Measurements from ENCODE around the gene ROBO1. TPM values are rescaled to one million over a fixed set of nuclear protein-coding genes. Genes with fewer than 3 reads are reported as not detected.

Gene ROBO1
- total and polyA plus RNA-seq, 2 of the 13 experiments (the other 11 are each of a cell fraction or from before 2014, with no cell fraction given): 52.2 to 71.0 TPM

DNA sequence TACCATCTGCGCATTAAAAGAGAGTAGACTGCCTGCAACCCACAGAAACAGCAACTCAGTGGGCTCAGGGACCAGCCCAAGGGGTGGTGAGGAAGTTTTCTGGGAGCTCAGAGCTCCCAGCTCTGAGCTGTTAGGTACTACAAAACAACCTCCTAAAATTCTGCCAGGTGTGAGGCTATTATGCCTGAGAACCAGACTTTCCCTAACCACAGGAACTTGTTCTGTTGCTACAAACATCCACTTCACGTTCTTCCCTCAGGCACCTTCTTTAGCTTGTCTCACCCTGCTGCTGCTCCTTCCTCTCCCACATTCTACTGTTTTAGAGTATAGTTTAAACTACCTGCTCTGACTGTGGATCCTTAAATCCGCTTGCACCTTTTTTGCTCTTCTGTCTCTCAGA is 399.4 kb downstream of the ROBO1 start:
- in situ Hi-C loops (cut with HindIII; ENCODE audit: extremely low pct_ligation_motif_present, low pct_unique_long_range_greater_than_20kb): loop anchor here (10.0 to 25.0 kb wide), 2 partner anchors 284 to 706 kb away; no protein-coding TSS in a partner anchor
- no peaks in the 10 kb centered on the region for H4K20me1 ChIP-seq (ENCODE audit: insufficient read depth, low read length)
- H3K4me1 ChIP-seq (ENCODE audit: insufficient read depth, low read length): no peaks in the 10 kb centered on the region
- POLR2A ChIA-PET: no interaction called here
- WGBS (ENCODE audit: low lambda C conversion rate): 18% methylated on average over 3 of the region's 3 CpGs
- H2AFZ ChIP-seq (ENCODE audit: low read length): no peak overlapping the region
- no peaks in the 10 kb centered on the region for H3K36me3 ChIP-seq (replicated peaks in 1 of 2; ENCODE audit: control insufficient read depth in 1 of 2, insufficient read depth in 2 of 2, low read length in 2 of 2)
- H3K9ac ChIP-seq (ENCODE audit: insufficient read depth, low read depth, low read length): no peak overlapping the region
- no peak overlapping the region for H3K27ac ChIP-seq (ENCODE audit: extremely low read length, insufficient read depth, low read length)
- intact Hi-C loops (cut with micrococcal nuclease; ENCODE audit: unreplicated experiment): no loop called here
- no peak overlapping the region for H3K4me3 ChIP-seq (replicated peaks in 1 of 3; ENCODE audit: insufficient read depth in 1 of 3, low read depth in 2 of 3, low read length in 3 of 3)
- no peaks in the 10 kb centered on the region for H3K27me3 ChIP-seq (ENCODE audit: control insufficient read depth in 1 of 2, insufficient read depth in 2 of 2, low read length in 2 of 2)
- CTCF ChIA-PET (ENCODE audit: low intra/inter-chr PET ratio, low total read pairs): no interaction called here
- DNase-seq (ENCODE audit: low spot score) (no peak), ATAC-seq (no peak), FAIRE-seq (no peak)
- no peaks in the 10 kb centered on the region for H3K79me2 ChIP-seq (ENCODE audit: insufficient read depth, low read length)
- no TSS peak for BruUV-seq (replicated peaks)
- H3K4me2 ChIP-seq (ENCODE audit: low read depth, low read length): no peak overlapping the region
- no peaks in the 10 kb centered on the region for H3K9me3 ChIP-seq (ENCODE audit: low read length)
- TF ChIP-seq ZIK1 (CRISPR knock-in tag; IDR thresholded peaks at IDR 0.05; ENCODE audit: borderline replicate concordance, low read depth) (no peak), ZBTB42 (CRISPR knock-in tag; IDR thresholded peaks at IDR 0.05) (no peak), MATR3 (CRISPR knock-in tag; IDR thresholded peaks at IDR 0.05) (no peak), TMF1 (CRISPR knock-in tag; IDR thresholded peaks at IDR 0.05; ENCODE audit: low read depth) (no peak), NAIF1 (CRISPR knock-in tag; IDR thresholded peaks at IDR 0.05; ENCODE audit: borderline replicate concordance) (no peak), ZSCAN9 (CRISPR knock-in tag; IDR thresholded peaks at IDR 0.05; ENCODE audit: borderline replicate concordance) (no peak), POLR2G (IDR thresholded peaks at IDR 0.05; ENCODE audit: low read depth, low read length) (no peak), POGZ (CRISPR knock-in tag; IDR thresholded peaks at IDR 0.05) (no peak), ZFP36 (IDR thresholded peaks at IDR 0.05; ENCODE audit: borderline replicate concordance, low read depth, low read length, partially characterized antibody) (no peak), ZNF274 (CRISPR knock-in tag; IDR thresholded peaks at IDR 0.05) (no peak), YEATS4 (CRISPR knock-in tag; IDR thresholded peaks at IDR 0.05; ENCODE audit: borderline replicate concordance) (no peak), SRSF1 (optimal IDR thresholded peaks at IDR 0.05; ENCODE audit: low read depth, low read length) (no peak), YY1 (IDR thresholded peaks at IDR 0.05; ENCODE audit: insufficient read depth, insufficient replicate concordance, low read depth, low read length) (no peak)
- TF ChIP-seq, protein P1, sequence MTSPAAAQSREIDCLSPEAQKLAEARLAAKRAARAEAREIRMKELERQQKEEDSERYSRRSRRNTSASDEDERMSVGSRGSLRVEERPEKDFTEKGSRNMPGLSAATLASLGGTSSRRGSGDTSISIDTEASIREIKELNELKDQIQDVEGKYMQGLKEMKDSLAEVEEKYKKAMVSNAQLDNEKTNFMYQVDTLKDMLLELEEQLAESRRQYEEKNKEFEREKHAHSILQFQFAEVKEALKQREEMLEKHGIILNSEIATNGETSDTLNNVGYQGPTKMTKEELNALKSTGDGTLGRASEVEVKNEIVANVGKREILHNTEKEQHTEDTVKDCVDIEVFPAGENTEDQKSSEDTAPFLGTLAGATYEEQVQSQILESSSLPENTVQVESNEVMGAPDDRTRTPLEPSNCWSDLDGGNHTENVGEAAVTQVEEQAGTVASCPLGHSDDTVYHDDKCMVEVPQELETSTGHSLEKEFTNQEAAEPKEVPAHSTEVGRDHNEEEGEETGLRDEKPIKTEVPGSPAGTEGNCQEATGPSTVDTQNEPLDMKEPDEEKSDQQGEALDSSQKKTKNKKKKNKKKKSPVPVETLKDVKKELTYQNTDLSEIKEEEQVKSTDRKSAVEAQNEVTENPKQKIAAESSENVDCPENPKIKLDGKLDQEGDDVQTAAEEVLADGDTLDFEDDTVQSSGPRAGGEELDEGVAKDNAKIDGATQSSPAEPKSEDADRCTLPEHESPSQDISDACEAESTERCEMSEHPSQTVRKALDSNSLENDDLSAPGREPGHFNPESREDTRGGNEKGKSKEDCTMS (CRISPR knock-in tag; conservative IDR thresholded peaks at IDR 0.05): no peak
- TF ChIP-seq, protein P2, sequence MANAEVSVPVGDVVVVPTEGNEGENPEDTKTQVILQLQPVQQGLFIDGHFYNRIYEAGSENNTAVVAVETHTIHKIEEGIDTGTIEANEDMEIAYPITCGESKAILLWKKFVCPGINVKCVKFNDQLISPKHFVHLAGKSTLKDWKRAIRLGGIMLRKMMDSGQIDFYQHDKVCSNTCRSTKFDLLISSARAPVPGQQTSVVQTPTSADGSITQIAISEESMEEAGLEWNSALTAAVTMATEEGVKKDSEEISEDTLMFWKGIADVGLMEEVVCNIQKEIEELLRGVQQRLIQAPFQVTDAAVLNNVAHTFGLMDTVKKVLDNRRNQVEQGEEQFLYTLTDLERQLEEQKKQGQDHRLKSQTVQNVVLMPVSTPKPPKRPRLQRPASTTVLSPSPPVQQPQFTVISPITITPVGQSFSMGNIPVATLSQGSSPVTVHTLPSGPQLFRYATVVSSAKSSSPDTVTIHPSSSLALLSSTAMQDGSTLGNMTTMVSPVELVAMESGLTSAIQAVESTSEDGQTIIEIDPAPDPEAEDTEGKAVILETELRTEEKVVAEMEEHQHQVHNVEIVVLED (CRISPR knock-in tag; IDR thresholded peaks at IDR 0.05; ENCODE audit: borderline replicate concordance): no peak
- TF ChIP-seq, protein P3, sequence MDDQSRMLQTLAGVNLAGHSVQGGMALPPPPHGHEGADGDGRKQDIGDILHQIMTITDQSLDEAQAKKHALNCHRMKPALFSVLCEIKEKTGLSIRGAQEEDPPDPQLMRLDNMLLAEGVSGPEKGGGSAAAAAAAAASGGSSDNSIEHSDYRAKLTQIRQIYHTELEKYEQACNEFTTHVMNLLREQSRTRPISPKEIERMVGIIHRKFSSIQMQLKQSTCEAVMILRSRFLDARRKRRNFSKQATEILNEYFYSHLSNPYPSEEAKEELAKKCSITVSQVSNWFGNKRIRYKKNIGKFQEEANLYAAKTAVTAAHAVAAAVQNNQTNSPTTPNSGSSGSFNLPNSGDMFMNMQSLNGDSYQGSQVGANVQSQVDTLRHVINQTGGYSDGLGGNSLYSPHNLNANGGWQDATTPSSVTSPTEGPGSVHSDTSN (CRISPR knock-in tag; IDR thresholded peaks at IDR 0.05; ENCODE audit: borderline replicate concordance): no peak
- TF ChIP-seq, protein P4, sequence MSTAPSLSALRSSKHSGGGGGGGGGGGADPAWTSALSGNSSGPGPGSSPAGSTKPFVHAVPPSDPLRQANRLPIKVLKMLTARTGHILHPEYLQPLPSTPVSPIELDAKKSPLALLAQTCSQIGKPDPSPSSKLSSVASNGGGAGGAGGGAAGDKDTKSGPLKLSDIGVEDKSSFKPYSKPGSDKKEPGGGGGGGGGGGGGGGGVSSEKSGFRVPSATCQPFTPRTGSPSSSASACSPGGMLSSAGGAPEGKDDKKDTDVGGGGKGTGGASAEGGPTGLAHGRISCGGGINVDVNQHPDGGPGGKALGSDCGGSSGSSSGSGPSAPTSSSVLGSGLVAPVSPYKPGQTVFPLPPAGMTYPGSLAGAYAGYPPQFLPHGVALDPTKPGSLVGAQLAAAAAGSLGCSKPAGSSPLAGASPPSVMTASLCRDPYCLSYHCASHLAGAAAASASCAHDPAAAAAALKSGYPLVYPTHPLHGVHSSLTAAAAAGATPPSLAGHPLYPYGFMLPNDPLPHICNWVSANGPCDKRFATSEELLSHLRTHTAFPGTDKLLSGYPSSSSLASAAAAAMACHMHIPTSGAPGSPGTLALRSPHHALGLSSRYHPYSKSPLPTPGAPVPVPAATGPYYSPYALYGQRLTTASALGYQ (CRISPR knock-in tag; IDR thresholded peaks at IDR 0.05): no peak
- TF ChIP-seq, protein P5, sequence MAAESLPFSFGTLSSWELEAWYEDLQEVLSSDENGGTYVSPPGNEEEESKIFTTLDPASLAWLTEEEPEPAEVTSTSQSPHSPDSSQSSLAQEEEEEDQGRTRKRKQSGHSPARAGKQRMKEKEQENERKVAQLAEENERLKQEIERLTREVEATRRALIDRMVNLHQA (CRISPR knock-in tag; IDR thresholded peaks at IDR 0.05): no peak
